Ishikawa (cell line): ENCODE measurements around the gene EMSY.
A peak's percentile ranks its signal among the peaks of the same experiment; 100 is the strongest.

ENCODE experiments used
- CEBPB ChIP-seq: IDR thresholded peaks from 2 replicates; pipeline ENCODE4 v1.6.1; 2012
- CREB1 ChIP-seq: IDR thresholded peaks from 2 replicates; pipeline ENCODE4 v1.6.1; 2012; ENCODE audit warnings: low read depth
- EGR1 ChIP-seq: IDR thresholded peaks from 2 replicates; pipeline ENCODE4 v1.6.1; 2012
- EP300 ChIP-seq: IDR thresholded peaks from 2 replicates; pipeline ENCODE4 v1.6.1; 2012; ENCODE audit warnings: borderline replicate concordance
- FOXM1 ChIP-seq: IDR thresholded peaks from 2 replicates; pipeline ENCODE4 v1.6.1; 2012; ENCODE audit warnings: low read depth, borderline replicate concordance
- MAX ChIP-seq: IDR thresholded peaks from 2 replicates; pipeline ENCODE4 v1.6.1; 2012
- NFIC ChIP-seq: IDR thresholded peaks from 2 replicates; pipeline ENCODE4 v1.6.1; 2012
- RAD21 ChIP-seq: IDR thresholded peaks from 2 replicates; pipeline ENCODE4 v1.6.1; 2012; ENCODE audit warnings: low read depth
- REST ChIP-seq: IDR thresholded peaks from 2 replicates; pipeline ENCODE4 v1.6.1; 2012; ENCODE audit warnings: low read depth, mild to moderate bottlenecking
- TAF1 ChIP-seq: IDR thresholded peaks from 2 replicates; pipeline ENCODE4 v1.6.1; 2012; ENCODE audit warnings: low read depth, mild to moderate bottlenecking
- TCF12 ChIP-seq: IDR thresholded peaks from 2 replicates; pipeline ENCODE4 v1.6.1; 2012; ENCODE audit warnings: low read depth
- TEAD4 ChIP-seq: IDR thresholded peaks from 2 replicates; pipeline ENCODE4 v1.6.1; 2012
- USF1 ChIP-seq: IDR thresholded peaks from 2 replicates; pipeline ENCODE4 v1.6.1; 2012
- YY1 ChIP-seq: IDR thresholded peaks from 2 replicates; pipeline ENCODE4 v1.6.1; 2012; ENCODE audit warnings: low read depth
- ZBTB7A ChIP-seq: IDR thresholded peaks from 2 replicates; pipeline ENCODE4 v1.6.1; 2012; ENCODE audit warnings: low read depth

The EMSY gene

GRCh38 chr11:76568621-76569020, 123.8 kb downstream of the EMSY start:
- TF ChIP-seq RAD21 (no peak), TEAD4 (no peak), EGR1 (no peak), CREB1 (no peak), EP300 (no peak), USF1 (no peak), NFIC (no peak), FOXM1 (no peak), ZBTB7A (no peak), CEBPB (no peak), YY1 (no peak), TCF12 (no peak), REST (no peak), MAX (no peak), TAF1 (no peak)

- TF ChIP-seq TEAD4 (no peak), TAF1 (no peak), EGR1 (no peak), CREB1 (no peak), TCF12 (no peak), FOXM1 (no peak), EP300 (no peak), YY1 (no peak), CEBPB (no peak), MAX (no peak), NFIC (no peak)
Observed at GRCh38 chr11:76574406-76574805, 129.6 kb downstream of the EMSY start.

GRCh38 chr11:76574879-76575278, 130.1 kb downstream of the EMSY start:
- TF ChIP-seq USF1: no peak
- TF ChIP-seq NFIC: no peak
- no peak for TF ChIP-seq CEBPB
- TF ChIP-seq ZBTB7A: no peak
- no peak for TF ChIP-seq YY1
- no peak for TF ChIP-seq TCF12
- TF ChIP-seq RAD21: no peak
- TF ChIP-seq MAX: no peak
- TF ChIP-seq FOXM1: no peak

GRCh38 chr11:76577226-76577920, 132.6 kb downstream of the EMSY start:
- TF ChIP-seq TCF12 (peak; percentile 86), EGR1 (no peak), FOXM1 (peak; percentile 60; the same call in 1 of the 2 replicates), REST (no peak), RAD21 (no peak), ZBTB7A (peak; percentile 61; the same call in 1 of the 2 replicates), NFIC (peak; percentile 81), CREB1 (no peak), CEBPB (peak; percentile 23; the same call in 1 of the 2 replicates), MAX (peak; percentile 46), TAF1 (no peak), USF1 (peak; percentile 18; the same call in 1 of the 2 replicates), TEAD4 (peak; percentile 95), EP300 (peak; percentile 88), YY1 (peak; percentile 71)
